GM21390 (cell line): Measurements from ENCODE around the gene TMEM62.

Experiments used
- ATAC-seq: cut with Tn5 transposase; IDR thresholded peaks from one replicate; pipeline ENCODE4 v1.9.1; 2021; ENCODE audit not compliant: unreplicated experiment

Gene TMEM62

GRCh38 chr15:43226436-43227305 is 93.3 kb downstream of the TMEM62 start:
- ATAC-seq: no peak

DNA sequence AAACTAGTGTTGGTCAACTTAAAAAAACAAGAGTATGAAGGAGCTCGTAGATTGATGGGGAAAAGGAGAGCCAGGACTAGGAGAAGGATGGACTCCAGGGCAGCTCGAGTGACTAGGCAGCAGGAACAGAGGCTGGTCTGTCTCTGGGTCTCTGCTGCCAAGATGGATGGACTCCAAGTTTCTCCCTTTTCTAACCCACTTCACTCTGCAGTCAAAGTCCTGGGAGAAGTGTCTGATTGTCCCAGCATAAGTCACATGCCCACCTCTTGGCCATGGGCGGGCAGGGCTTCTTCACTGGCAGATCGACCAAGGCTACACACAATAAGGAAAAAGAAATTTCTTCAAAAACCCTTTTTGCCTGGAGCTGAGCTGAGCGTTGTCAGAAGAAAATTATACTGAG is 96.6 kb downstream of the TMEM62 start:
- no peak for ATAC-seq

- ATAC-seq: no peak
Observed at GRCh38 chr15:43230640-43231115, 97.3 kb downstream of the TMEM62 start.

GRCh38 chr15:43232289-43232874 is 99.0 kb downstream of the TMEM62 start:
- no peak for ATAC-seq
